Peyer's patch (tissue), 4 donors: ENCODE data around the gene TNFRSF4. TPM values are rescaled to one million over a fixed set of nuclear protein-coding genes. Genes with fewer than 3 reads are reported as not detected.
A peak's percentile ranks its signal among the peaks of the same experiment; 100 is the strongest.

ENCODE experiments used
- DNase-seq, 3 donors: peaks; one replicate each; pipeline ENCODE4 v3.0.0-alpha.2; 2017 to 2019
- H3K27ac ChIP-seq, 4 donors: fragments of 200-600 bp; sonication (generic); one replicate each; pipeline ENCODE4 v1.5.1; 2016 to 2019
- H3K27me3 ChIP-seq, 2 donors: fragments of 200-600 bp; sonication (generic); one replicate each; pipeline ENCODE4 v1.5.1; 2019
- H3K36me3 ChIP-seq, 3 donors: fragments of 200-600 bp; sonication (generic); one replicate each; pipeline ENCODE4 v1.5.1; 2016 to 2019
- H3K4me1 ChIP-seq, 4 donors: fragments of 200-600 bp; sonication (generic); one replicate each; pipeline ENCODE4 v1.5.1; 2016 to 2019
- H3K4me3 ChIP-seq, 4 donors: fragments of 200-600 bp; sonication (generic); 1 replicate in 3 of 4; 2 replicates in 1 of 4; pipeline ENCODE4 v1.5.1; 2016 to 2019; ENCODE audit warnings: mild to moderate bottlenecking in 1 of 4
- H3K9me3 ChIP-seq, 4 donors: fragments of 200-600 bp; sonication (generic); one replicate each; pipeline ENCODE4 v1.5.1; 2016 to 2019; ENCODE audit warnings: mild to moderate bottlenecking in 1 of 4
- CTCF ChIP-seq, 6 experiments: fragments of 450-650 bp in 4 of 6; fragments of 200-600 bp in 2 of 6; sonication (generic) in 1 of 6; IDR thresholded peaks; one replicate each; pipeline ENCODE4 v1.5.1; 2017 to 2019; ENCODE audit warnings: antibody characterized with exemption in 6 of 6, mild to moderate bottlenecking in 3 of 6, moderate library complexity in 1 of 6
- POLR2A ChIP-seq, 2 donors: fragments of 450-650 bp; IDR thresholded peaks; one replicate each; pipeline ENCODE4 v1.5.1; 2017; ENCODE audit warnings: antibody characterized with exemption in 2 of 2, mild to moderate bottlenecking in 2 of 2, moderate library complexity in 2 of 2
- total RNA-seq, 4 donors: library from RNA; depleted of rRNA; stranded (reverse); fragments of >200 nt; gene quantifications; one replicate each; pipeline ENCODE4 v1.1.0, GENCODE V29; 2016

The TNFRSF4 gene
- total RNA-seq, 4 donors from 2014 or later = 1.6 to 9.1 (median 2.8) TPM; not detected in 1

GRCh38 chr1:1182491-1183220 lies 31.3 kb downstream of the TNFRSF4 start:
- Histone ChIP-seq H3K4me1 (no peaks in the 10 kb centered on the region), H3K4me3 (no peak overlapping the region), H3K9me3 (no peaks in the 10 kb centered on the region), H3K36me3 (no peaks in the 10 kb centered on the region), H3K27ac (no peak overlapping the region), H3K27me3 (no peaks in the 10 kb centered on the region)
- TF ChIP-seq POLR2A (IDR thresholded peaks at IDR 0.05) = no peak
- no peak for TF ChIP-seq CTCF (IDR thresholded peaks at IDR 0.05)
- peak in 1 of 3 donors; percentile 45 for DNase-seq

GRCh38 chr1:1181938-1182410 lies 32.0 kb downstream of the TNFRSF4 start:
- no peaks in the 10 kb centered on the region for H3K9me3 ChIP-seq
- H3K36me3 ChIP-seq = no peaks in the 10 kb centered on the region
- H3K27me3 ChIP-seq = no peaks in the 10 kb centered on the region
- no peaks in the 10 kb centered on the region for H3K4me1 ChIP-seq
- DNase-seq = peak in 1 of 3 donors; percentile 39
- no peak for TF ChIP-seq POLR2A (IDR thresholded peaks at IDR 0.05)
- no peak for TF ChIP-seq CTCF (IDR thresholded peaks at IDR 0.05)
- no peak overlapping the region for H3K4me3 ChIP-seq
- no peak overlapping the region for H3K27ac ChIP-seq

GRCh38 chr1:1181129-1181937 lies 32.6 kb downstream of the TNFRSF4 start:
- no peak overlapping the region for H3K27ac ChIP-seq
- H3K4me3 ChIP-seq = no peak overlapping the region
- no peak for TF ChIP-seq CTCF (IDR thresholded peaks at IDR 0.05)
- no peak for TF ChIP-seq POLR2A (IDR thresholded peaks at IDR 0.05)
- H3K9me3 ChIP-seq = no peaks in the 10 kb centered on the region
- no peaks in the 10 kb centered on the region for H3K36me3 ChIP-seq
- no peaks in the 10 kb centered on the region for H3K4me1 ChIP-seq
- H3K27me3 ChIP-seq = no peaks in the 10 kb centered on the region
- DNase-seq = peak in 1 of 3 donors; percentile 40

GRCh38 chr1:1179983-1180861 lies 33.7 kb downstream of the TNFRSF4 start:
- Histone ChIP-seq H3K27me3 (no peaks in the 10 kb centered on the region), H3K27ac (no peak overlapping the region), H3K4me1 (no peaks in the 10 kb centered on the region), H3K36me3 (no peaks in the 10 kb centered on the region), H3K4me3 (no peak overlapping the region), H3K9me3 (no peaks in the 10 kb centered on the region)
- no peak for TF ChIP-seq CTCF (IDR thresholded peaks at IDR 0.05)
- no peak for TF ChIP-seq POLR2A (IDR thresholded peaks at IDR 0.05)
- peak in 1 of 3 donors; percentile 42 for DNase-seq

- no peak for TF ChIP-seq CTCF (IDR thresholded peaks at IDR 0.05)
- TF ChIP-seq POLR2A (IDR thresholded peaks at IDR 0.05) = no peak
- Histone ChIP-seq H3K36me3 (no peaks in the 10 kb centered on the region), H3K4me3 (no peak overlapping the region), H3K27me3 (no peaks in the 10 kb centered on the region), H3K9me3 (no peaks in the 10 kb centered on the region), H3K4me1 (no peaks in the 10 kb centered on the region), H3K27ac (no peak overlapping the region)
- DNase-seq = peak in 1 of 3 donors; percentile 41
These were observed 34.5 kb downstream of the TNFRSF4 start for GRCh38 chr1:1179346-1179982.
